ENCODE results near the gene MEF2B.

- TF ChIP-seq CTCF (IDR thresholded peaks at IDR 0.05): no peak
- no peak for TF ChIP-seq EP300 (IDR thresholded peaks at IDR 0.05)
- peak; percentile 53 to 83 (median 74) for TF ChIP-seq POLR2AphosphoS5 (IDR thresholded peaks at IDR 0.05)
Observed at GRCh38 chr19:19192078-19192882, 22.2 kb upstream of the MEF2B start, which contains the start of the genes BORCS8 and RFXANK.
